GM19043 (cell line): Measurements from ENCODE around the gene PCBP1.
"Not testable (repeated sequence)": the region's sequence is repeated elsewhere in the genome, so short reads cannot be mapped to it uniquely, and the experiment has no call there.

Experiments used
- ATAC-seq: cut with Tn5 transposase; IDR thresholded peaks from one replicate; pipeline ENCODE4 v1.9.1; 2021; ENCODE audit warnings: low read depth; ENCODE audit not compliant: unreplicated experiment

PCBP1 gene

DNA sequence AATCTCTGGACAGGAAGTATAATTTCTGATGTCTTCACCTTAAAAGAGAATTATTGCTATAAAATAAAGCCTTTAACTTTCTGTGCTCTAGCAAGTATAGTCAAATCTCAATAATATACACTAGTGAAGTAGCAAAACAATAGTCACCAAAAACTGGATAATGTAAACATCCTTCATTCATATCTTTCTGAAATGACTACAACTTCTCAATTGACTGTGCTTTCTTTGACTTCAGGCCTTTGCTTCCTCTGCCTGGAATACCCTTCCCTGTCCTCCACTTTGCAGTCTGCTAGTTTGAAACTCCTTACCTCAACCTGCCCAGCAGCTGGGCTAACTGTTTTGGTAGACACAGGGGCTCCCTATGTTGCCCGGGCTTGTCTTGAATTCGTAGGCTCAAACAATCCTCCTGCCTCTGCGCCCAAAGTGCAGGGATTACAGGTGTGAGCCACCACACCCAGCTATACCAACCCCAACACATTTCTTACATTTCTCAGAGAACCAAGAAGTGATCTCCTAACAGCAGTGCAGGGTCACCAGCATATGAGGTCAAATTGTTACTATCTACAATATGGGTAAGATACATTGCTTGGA, 6.6 kb upstream of the PCBP1 start:
- no peak for ATAC-seq

DNA sequence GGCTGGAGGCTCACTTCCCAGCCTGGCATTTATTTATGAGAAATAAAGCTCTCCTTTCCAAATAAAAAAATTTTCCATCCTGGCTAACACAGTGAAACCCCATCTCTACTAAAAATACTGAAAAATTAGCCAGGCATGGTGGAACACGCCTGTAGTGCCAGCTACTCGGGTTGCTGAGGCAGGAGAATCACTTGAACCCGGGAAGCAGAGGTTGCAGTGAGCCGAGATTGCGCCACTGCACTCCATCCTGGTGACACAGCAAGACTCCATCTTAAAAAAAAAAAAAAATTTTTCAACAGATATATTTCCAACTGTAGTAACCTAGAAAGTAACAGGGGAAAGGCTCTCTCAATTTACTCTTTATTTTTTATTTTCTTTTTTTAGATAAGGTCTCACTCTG, 6.1 kb upstream of the PCBP1 start:
- no peak for ATAC-seq

DNA sequence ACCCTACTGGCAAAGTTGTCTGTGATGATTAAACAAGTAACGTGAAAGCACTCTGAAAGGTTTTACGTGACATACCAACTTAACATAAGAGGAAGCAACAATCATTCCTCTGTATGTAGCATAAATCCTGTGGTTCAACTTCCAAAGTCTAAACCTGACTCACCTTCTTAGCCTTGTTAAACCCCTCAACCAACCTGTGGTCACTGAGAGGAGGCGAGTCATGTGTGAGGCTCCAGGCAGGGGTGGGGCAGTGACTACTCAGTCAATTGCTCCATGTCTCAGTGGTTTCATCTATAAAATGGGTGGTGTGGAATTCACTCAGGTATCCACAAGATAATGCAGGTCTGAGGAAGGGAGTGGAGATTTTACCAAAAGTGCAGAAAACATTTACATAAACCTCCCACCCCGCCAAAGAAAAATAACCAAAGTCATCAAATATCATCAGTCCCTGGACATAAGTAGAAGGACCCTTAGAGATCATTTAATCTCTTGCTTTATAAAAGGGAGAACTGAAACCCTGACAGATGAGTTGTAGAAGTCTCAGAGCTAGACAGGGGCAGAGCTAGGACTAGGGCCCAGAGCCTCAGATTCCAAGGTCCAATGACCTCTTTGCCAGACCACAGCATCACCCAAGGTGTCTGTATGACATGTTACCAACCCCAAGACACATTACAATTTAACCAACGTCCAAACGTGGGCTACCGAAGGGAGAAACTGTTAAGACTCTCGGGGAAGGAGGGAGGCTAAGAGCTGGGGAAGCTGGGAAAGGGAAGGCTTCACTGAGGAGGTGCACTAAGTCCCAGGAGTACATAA, 3.7 kb upstream of the PCBP1 start:
- peak; percentile 37 for ATAC-seq

DNA sequence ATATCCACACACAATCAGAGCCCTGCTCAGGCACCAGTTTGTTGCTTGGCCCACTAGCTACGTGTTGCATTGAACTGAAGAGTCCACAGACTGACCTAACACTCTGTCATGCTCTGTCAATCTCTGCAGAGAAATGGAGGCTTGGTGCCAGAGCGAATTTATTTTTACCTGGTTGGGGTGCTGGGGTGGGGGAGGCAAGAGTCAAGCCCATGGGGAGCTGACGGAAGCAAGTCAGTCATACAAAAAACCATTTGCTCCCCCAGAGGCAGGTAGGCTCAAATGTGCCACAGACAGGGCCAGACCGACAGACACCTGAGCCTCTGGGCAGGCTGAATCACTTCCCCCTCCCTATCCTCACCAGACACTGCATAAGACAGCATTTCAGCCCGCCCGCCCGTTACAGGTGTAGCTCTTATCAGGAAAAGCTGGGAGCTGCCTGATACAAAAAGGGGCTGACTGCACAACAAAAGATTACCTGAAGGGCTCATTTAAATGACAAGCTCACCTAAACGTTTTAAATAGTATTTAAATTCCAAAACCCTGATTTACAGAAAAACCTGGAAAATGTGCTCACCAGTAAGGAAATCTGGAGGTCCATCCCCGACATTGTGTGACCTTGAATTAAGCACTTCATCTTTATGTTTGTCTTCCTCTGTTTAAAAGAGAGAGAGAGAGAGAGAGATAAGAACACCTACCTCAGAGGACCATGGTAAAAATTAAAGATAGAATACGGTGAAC, 2.1 kb upstream of the PCBP1 start:
- no peak for ATAC-seq

DNA sequence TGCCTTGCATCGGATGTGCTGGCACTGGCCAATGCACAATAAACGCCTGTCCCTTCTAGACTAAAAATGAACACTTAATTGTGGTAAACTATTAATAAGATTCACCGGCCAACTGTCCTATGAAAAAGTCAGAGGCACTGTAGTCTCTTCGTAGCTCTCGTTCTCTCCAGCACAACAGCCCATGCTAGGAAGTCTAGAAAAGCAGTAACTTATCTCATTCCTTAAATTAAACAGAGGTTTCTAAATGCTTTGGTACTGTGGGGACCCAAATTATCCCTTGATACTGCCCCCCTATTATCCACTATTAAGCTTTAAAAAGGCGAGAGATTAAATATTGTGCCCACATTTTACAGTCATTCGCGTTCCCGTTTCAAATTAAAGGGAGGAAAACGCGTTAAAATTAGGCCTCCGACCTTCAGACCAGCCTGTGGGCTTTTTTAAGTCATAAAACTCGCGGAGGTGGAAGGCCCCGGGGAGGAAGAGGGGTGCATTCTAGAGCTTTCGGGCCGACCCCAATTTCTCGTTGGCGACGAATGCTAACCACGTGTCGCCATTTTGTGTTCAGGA, 1.5 kb upstream of the PCBP1 start:
- ATAC-seq, result no peak

DNA sequence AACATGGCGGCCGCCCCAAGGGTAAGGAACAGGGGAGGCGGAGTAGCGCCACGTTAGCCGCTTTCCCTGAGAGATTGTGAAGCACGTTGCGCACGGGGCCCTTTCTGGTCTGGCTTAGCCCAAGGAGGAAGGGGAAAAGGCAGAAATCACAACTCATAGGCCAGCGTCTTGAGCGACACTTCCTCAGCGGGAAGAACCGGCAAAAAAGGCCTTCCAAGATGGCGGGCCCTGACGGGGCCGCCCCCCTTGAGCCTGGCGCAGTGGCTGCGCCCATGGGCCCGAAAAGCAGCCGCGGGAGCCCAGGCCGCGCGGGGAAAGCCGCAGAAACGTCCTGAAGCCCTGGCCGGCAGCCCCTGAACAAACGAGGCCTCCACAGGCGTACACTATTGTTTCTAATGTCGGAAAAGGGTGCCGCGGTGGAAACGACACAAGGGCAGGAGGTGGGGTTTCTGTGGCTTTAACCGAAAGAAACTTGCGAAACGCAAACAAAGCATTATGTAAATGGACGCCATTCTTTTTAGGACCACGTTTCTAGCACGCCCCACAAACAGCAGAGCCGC, 919 bp upstream of the PCBP1 start:
- ATAC-seq, result peak; percentile 33

DNA sequence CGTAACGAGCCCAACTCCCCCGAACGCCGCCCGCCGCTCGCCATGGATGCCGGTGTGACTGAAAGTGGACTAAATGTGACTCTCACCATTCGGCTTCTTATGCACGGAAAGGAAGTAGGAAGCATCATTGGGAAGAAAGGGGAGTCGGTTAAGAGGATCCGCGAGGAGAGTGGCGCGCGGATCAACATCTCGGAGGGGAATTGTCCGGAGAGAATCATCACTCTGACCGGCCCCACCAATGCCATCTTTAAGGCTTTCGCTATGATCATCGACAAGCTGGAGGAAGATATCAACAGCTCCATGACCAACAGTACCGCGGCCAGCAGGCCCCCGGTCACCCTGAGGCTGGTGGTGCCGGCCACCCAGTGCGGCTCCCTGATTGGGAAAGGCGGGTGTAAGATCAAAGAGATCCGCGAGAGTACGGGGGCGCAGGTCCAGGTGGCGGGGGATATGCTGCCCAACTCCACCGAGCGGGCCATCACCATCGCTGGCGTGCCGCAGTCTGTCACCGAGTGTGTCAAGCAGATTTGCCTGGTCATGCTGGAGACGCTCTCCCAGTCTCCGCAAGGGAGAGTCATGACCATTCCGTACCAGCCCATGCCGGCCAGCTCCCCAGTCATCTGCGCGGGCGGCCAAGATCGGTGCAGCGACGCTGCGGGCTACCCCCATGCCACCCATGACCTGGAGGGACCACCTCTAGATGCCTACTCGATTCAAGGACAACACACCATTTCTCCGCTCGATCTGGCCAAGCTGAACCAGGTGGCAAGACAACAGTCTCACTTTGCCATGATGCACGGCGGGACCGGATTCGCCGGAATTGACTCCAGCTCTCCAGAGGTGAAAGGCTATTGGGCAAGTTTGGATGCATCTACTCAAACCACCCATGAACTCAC, 673 bp downstream of the PCBP1 start:
- ATAC-seq, result no peak

DNA sequence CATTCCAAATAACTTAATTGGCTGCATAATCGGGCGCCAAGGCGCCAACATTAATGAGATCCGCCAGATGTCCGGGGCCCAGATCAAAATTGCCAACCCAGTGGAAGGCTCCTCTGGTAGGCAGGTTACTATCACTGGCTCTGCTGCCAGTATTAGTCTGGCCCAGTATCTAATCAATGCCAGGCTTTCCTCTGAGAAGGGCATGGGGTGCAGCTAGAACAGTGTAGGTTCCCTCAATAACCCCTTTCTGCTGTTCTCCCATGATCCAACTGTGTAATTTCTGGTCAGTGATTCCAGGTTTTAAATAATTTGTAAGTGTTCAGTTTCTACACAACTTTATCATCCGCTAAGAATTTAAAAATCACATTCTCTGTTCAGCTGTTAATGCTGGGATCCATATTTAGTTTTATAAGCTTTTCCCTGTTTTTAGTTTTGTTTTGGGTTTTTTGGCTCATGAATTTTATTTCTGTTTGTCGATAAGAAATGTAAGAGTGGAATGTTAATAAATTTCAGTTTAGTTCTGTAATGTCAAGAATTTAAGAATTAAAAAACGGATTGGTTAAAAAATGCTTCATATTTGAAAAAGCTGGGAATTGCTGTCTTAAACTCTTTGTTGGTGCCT, 1.4 kb downstream of the PCBP1 start:
- no peak for ATAC-seq

DNA sequence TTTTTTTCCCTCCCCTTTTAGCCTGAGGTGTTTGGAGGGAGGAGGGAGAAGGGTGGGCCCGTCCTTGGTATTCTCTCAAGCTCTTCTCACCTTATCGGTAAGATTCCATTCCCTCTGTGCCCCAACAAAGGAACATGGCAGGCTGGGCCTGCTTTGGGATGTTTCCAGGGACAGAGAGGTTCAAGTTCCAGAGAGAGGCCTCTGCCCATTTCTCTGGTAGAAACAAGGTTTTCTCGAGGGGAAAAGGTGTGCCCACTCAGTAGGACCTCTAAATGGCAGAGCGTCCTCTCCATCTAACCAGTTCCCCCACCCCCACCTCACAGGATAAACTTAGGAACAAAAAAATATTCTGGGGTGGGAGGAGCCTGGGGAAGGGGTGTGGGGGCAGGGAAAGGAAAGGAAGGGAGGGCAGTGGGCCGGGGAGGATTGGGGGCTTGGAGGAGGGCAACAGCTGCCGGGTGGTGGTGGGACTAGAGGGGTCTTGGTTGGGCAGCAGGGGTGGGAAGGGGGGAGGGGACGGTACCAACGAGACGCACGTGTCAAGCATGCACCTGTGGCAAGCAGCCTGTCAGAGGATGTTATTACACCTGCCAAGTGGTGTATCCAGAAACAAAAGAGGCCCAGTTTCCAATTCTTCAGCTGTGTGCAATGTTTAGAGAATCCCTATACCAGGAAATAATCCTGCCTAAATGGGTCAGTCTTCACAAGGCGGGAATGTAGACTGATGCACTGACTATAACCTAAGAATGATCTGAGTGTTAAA, 2.1 kb downstream of the PCBP1 start:
- no peak for ATAC-seq

DNA sequence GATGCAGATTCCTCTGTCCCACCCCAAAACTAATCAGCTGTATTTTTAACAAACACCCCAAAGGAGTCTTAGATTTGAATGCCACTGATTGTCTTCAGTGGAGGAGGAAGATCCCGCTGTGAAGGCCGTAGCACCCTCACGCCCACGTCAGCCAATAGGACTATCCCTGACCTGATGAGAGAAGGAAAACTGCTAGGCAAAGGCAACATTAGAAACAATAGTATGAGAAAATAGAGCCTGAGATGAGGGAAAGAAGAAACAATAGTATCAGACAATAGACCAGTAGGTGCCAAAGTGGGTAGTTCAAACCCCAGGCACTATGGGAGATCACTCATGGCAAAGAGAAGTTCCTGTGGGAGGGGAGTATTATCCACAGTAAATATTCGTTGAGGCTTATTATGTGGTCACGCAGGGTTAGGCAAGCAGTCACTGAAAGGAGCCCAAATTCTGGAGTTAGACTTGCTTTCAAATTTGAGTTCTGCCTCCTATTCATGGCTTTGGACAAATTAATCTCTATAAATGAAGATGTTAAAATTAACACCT, 2.8 kb downstream of the PCBP1 start:
- ATAC-seq, result no peak

DNA sequence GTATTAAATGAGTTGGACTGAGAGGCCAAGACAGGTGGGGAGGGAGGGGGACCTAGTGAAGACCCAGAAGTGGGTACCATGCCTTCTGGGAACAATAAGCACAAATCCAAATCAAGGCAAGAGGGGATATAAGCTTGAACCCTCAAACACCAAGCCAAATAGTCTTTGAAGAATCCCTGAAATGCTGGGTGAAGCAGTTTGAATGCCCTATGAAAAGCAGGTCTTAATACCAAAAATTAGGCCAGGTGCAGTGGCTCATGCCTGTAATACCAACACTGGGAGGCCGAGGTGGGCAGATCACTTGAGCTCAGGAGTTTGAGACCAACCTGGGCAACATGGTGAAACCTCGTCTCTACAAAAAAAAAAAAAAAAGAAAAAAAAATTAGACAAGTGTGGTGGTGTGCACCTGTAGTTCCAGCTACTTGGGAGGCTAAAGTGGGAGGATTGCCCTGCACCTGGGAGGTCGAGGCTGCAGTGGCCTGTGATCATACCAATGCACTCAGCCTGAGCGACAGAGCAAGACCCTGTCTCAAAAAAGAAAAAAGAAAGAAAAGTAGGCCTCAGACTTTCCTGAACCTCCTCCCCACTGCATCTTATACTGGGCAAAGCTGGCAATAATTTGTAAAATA, 3.5 kb downstream of the PCBP1 start:
- ATAC-seq, result no peak

DNA sequence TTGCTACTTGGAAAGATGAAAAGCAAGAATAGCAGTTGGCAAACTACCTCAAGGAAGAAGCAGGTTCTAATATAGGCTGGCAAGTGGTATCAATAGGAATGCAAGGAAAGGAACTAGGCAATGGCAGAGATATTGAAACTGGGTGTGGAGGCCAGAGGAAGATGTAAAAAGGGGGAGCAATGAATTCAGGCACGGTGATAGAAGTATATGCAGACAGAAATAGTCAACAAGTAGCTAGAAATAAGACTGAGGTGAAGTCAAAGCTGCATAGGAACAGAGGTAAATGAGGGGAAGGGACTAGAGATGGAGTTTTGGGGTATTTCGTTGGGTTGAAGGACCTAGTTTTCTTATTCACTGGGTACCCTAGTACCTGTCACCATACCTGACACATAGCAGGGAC, 4.1 kb downstream of the PCBP1 start:
- ATAC-seq, result no peak

DNA sequence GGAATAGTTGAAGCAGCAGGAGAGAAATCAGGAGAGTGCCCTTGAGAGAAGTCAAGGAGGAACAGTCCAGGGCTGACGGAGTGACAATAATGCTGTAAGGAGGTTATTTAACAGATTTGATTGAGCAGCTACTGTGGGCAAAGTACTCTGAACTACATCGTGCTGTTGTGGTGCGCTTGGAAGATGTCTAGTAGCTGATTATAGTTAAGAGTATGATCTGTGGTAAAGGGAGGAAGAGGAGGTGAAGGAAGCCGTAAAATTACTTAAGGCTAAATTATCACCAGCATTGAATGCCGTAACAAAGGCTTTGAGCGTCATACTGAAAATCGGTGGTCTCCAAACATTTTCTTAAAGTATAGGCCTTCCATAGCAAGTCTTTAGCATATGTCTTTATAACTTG, 4.5 kb downstream of the PCBP1 start:
- ATAC-seq, result no peak

DNA sequence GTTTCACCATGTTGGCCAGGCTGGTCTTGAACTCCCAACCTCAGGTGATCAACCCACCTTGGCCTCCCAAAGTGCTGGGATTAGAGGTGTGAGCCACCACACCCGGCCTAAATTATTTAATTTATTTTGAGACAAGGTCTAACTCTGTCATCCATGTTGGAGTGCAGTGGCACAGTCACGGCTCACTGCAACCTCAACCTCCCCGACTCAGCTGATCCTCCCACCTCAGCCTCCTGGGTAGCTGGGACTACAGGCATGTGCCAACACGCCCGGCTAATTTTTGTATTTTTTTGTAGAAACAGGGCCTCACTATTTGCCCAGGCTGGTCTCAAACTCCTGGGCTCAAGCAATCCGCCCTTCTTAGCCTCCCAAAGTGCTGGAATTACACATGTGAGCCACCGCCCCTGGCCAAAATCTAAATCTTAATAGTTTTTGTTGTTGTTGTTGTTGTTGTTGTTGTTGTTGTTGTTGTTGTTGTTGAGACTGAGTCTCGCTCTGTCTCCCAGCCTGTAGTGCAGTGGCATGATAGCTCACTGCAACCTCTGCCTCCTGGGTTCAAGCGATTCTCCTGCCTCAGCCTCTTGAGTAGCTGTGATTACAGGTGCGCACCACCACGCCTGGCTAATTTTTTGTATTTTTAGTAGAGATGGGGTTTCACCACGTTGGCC, 5.4 kb downstream of the PCBP1 start:
- not testable (repeated sequence) for ATAC-seq

DNA sequence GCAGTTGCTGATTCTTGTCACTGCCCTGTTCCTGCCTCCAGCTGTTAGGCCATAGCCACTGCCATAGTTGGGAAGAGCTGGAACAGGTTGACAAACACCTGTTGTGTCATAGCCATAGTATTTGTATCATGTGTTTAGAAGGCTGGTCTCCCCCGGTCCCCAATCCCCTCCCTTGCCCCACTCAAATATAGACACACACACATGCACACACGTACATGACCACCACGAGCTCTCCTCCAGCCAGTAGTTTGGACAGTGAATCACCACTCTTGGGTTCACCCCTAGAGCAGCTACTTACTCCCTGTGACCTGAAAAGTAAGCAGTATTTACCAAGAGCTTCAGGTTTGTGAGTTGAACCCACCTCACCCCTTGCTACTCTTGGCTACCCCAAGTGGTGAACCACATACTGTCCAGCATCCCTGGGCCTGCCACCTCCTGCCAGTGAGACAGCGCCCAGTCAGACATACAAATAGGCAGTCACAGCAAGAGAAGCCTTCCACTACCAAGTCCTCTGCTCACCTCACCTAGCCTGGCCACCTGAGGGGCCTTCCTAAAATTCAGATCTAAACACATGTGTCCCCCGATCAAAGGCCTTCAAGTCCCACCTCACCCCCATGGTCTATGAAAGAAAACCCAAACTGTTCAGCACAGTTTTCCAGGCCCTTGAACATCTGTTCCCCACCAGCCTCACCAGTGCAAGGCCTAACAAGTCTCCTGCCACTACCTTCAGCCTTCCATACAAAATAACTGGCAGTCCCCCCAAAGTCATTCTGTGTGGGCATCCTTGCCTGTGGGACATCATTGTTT, 7.1 kb downstream of the PCBP1 start:
- no peak for ATAC-seq

DNA sequence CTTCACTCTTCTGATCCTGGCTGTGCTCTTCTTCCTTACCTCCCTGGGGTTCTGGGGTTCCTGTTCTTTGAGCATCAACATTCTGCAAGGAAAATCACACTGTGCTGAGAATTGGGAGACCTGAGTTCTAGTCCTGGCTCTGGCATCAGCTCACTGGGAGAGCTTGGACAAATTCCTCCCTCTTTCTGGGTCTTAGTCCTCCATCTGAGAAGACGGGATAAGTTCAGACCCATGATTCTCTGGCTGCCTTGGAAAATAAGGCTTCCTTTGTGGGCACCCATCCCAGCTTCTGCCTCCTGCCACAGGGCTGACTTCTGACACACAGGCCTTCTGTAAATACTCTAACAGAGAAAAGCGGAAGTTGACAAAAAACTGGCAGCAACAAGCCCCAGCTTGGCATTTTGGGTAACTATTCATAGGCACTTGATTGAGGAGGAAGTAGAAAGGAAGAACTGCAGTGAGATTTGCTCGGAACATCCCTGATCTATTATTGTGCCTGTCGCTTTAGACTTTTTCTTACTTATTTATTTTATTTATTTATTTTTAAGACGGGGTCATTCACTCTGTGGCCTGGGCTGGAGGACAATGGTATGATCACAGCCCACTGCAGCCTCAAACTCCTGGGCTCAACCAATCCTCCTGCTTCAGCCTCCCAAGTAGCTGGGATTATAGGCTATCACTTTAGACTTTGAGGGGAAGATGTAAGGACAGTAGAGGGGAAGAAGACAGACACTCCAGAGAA, 7.9 kb downstream of the PCBP1 start:
- ATAC-seq, result peak; percentile 60
